H9 (cell line): ENCODE results near the gene SFXN5. TPM values are rescaled to one million over a fixed set of nuclear protein-coding genes. Genes with fewer than 3 reads are reported as not detected.

ENCODE experiments used
- DNase-seq: peaks from one replicate; pipeline ENCODE4 v3.0.0-alpha.2; 2017
- H2AFZ ChIP-seq: one replicate; pipeline ENCODE4 v1.6.1; 2013; ENCODE audit warnings: mild to moderate bottlenecking, low read length, control low read depth, moderate library complexity
- H2AK5ac ChIP-seq: 2 replicates; pipeline ENCODE4 v1.6.1; 2013; ENCODE audit warnings: low read length, control low read depth, mixed read lengths; ENCODE audit not compliant: insufficient read length
- H2BK120ac ChIP-seq: one replicate; pipeline ENCODE4 v1.6.1; 2013; ENCODE audit warnings: low read depth, mild to moderate bottlenecking, low read length, control low read depth, inconsistent platforms; ENCODE audit not compliant: poor library complexity, severe bottlenecking
- H2BK12ac ChIP-seq: 2 replicates; pipeline ENCODE4 v1.6.1; 2013; ENCODE audit warnings: low read length, control low read depth, mixed read lengths, low read depth; ENCODE audit not compliant: insufficient read length
- H2BK15ac ChIP-seq: 2 replicates; pipeline ENCODE4 v1.6.1; 2013; ENCODE audit warnings: low read depth, low read length, control low read depth
- H2BK20ac ChIP-seq: one replicate; pipeline ENCODE4 v1.6.1; 2013; ENCODE audit warnings: low read depth, mild to moderate bottlenecking, low read length, control low read depth, inconsistent platforms; ENCODE audit not compliant: poor library complexity, severe bottlenecking
- H2BK5ac ChIP-seq: 2 replicates; pipeline ENCODE4 v1.6.1; 2013; ENCODE audit warnings: low read length, control low read depth, mixed read lengths; ENCODE audit not compliant: insufficient read length
- H3K14ac ChIP-seq: 2 replicates; pipeline ENCODE4 v1.6.1; 2013; ENCODE audit warnings: low read length, control low read depth; ENCODE audit not compliant: insufficient read depth
- H3K18ac ChIP-seq: 2 replicates; pipeline ENCODE4 v1.6.1; 2013; ENCODE audit warnings: low read depth, mild to moderate bottlenecking, mixed read lengths, low read length, control low read depth; ENCODE audit not compliant: insufficient read length
- H3K23ac ChIP-seq: 2 replicates; pipeline ENCODE4 v1.6.1; 2013; ENCODE audit warnings: low read length, control low read depth, mixed read lengths, low read depth; ENCODE audit not compliant: insufficient read length
- H3K23me2 ChIP-seq: 2 replicates; pipeline ENCODE4 v1.6.1; 2013; ENCODE audit warnings: low read depth, mild to moderate bottlenecking, mixed read lengths, low read length, control low read depth; ENCODE audit not compliant: insufficient read length, poor library complexity, severe bottlenecking
- H3K27ac ChIP-seq: 2 replicates; pipeline ENCODE4 v1.5.1; 2013; ENCODE audit warnings: low read length, control low read depth, mixed read lengths, low read depth; ENCODE audit not compliant: insufficient read length
- H3K27me3 ChIP-seq: 2 replicates; pipeline ENCODE4 v1.6.1; 2013; ENCODE audit warnings: low read length, control low read depth, inconsistent platforms; ENCODE audit not compliant: insufficient read depth
- H3K4ac ChIP-seq: 2 replicates; pipeline ENCODE4 v1.6.1; 2013; ENCODE audit warnings: low read depth, mild to moderate bottlenecking, control low read depth, inconsistent platforms, low read length, moderate library complexity
- H3K4me1 ChIP-seq: 2 replicates; pipeline ENCODE4 v1.6.1; 2013; ENCODE audit warnings: low read length, control low read depth, inconsistent platforms; ENCODE audit not compliant: insufficient read depth
- H3K4me2 ChIP-seq: 2 replicates; pipeline ENCODE4 v1.6.1; 2013; ENCODE audit warnings: low read length, control low read depth, mixed read lengths; ENCODE audit not compliant: insufficient read length, insufficient read depth
- H3K56ac ChIP-seq: 2 replicates; pipeline ENCODE4 v1.6.1; 2013; ENCODE audit warnings: low read depth, mild to moderate bottlenecking, mixed read lengths, low read length, control low read depth; ENCODE audit not compliant: insufficient read length
- H3K79me1 ChIP-seq: 2 replicates; pipeline ENCODE4 v1.6.1; 2013; ENCODE audit warnings: low read depth, mild to moderate bottlenecking, moderate library complexity, low read length, control low read depth, inconsistent platforms; ENCODE audit not compliant: insufficient read depth, poor library complexity, severe bottlenecking
- H3K79me2 ChIP-seq: 2 replicates; pipeline ENCODE4 v1.6.1; 2013; ENCODE audit warnings: low read length, control low read depth, inconsistent platforms; ENCODE audit not compliant: insufficient read depth
- H3K9ac ChIP-seq: 2 replicates; pipeline ENCODE4 v1.6.1; 2013; ENCODE audit warnings: low read length, control low read depth, mixed read lengths; ENCODE audit not compliant: insufficient read length; ENCODE audit errors: extremely low read depth
- H3K9me3 ChIP-seq: one replicate; pipeline ENCODE4 v1.6.1; 2013; ENCODE audit warnings: low read depth, low read length, inconsistent platforms; ENCODE audit not compliant: control insufficient read depth
- H3T11ph ChIP-seq: one replicate; pipeline ENCODE4 v1.6.1; 2013; ENCODE audit warnings: mild to moderate bottlenecking, low read length, control low read depth, inconsistent platforms
- H4K20me1 ChIP-seq: one replicate; pipeline ENCODE4 v1.6.1; 2013; ENCODE audit not compliant: control insufficient read depth, insufficient read length, insufficient read depth
- H4K5ac ChIP-seq: 2 replicates; pipeline ENCODE4 v1.6.1; 2013; ENCODE audit warnings: low read depth, mild to moderate bottlenecking, mixed read lengths, low read length, control low read depth; ENCODE audit not compliant: insufficient read length
- H4K8ac ChIP-seq: replicated peaks from 2 replicates; pipeline ENCODE4 v1.6.1; 2013; ENCODE audit warnings: low read length, control low read depth, mixed read lengths, low read depth; ENCODE audit not compliant: insufficient read length
- H4K91ac ChIP-seq: 2 replicates; pipeline ENCODE4 v1.6.1; 2013; ENCODE audit warnings: low read depth, mild to moderate bottlenecking, moderate library complexity, mixed read lengths, low read length, control low read depth; ENCODE audit not compliant: insufficient read length
- H3K27ac Mint-ChIP-seq, 3 experiments: 2 replicates in 2 of 3; 3 replicates in 1 of 3; pipeline ENCODE4 v1.8.0; 2020 to 2021; ENCODE audit warnings: mixed read lengths in 3 of 3, mild to moderate bottlenecking in 1 of 3, moderate library complexity in 1 of 3
- H3K27me3 Mint-ChIP-seq: 2 replicates; pipeline ENCODE4 v1.8.0; 2021; ENCODE audit warnings: low read depth, mild to moderate bottlenecking, moderate library complexity, mixed read lengths
- H3K36me3 Mint-ChIP-seq, 3 experiments: 2 replicates in 2 of 3; 3 replicates in 1 of 3; pipeline ENCODE4 v1.8.0; 2020 to 2021; ENCODE audit warnings: low read depth in 3 of 3, mixed read lengths in 3 of 3; ENCODE audit not compliant: insufficient read depth in 1 of 3
- H3K4me1 Mint-ChIP-seq, 2 experiments: 2 replicates each; pipeline ENCODE4 v1.8.0; 2020; ENCODE audit warnings: mixed read lengths in 2 of 2
- H3K4me3 Mint-ChIP-seq, 2 experiments: 2 replicates in 1 of 2; 3 replicates in 1 of 2; pipeline ENCODE4 v1.8.0; 2020 to 2021; ENCODE audit warnings: mild to moderate bottlenecking in 2 of 2, mixed read lengths in 2 of 2, moderate library complexity in 1 of 2
- H3K9me3 Mint-ChIP-seq, 2 experiments: 2 replicates in 1 of 2; 3 replicates in 1 of 2; pipeline ENCODE4 v1.8.0; 2020; ENCODE audit warnings: mild to moderate bottlenecking in 2 of 2, mixed read lengths in 2 of 2, moderate library complexity in 1 of 2
- WGBS: extraction: QIAGEN DNeasy Blood & Tissue Kit; methylation state at CpG from one replicate; pipeline ENCODE4 v1.1.7; 2013; ENCODE audit warnings: missing lambda C conversion rate, low lambda C conversion rate, mixed read lengths; ENCODE audit not compliant: insufficient read length; ENCODE audit errors: extremely low coverage; 5-methylcytosine and 5-hydroxymethylcytosine counted together
- total RNA-seq: library from RNA; stranded (reverse); gene quantifications from 2 replicates; pipeline ENCODE4 v1.2.1, GENCODE V29; 2021
- TF ChIP-seq, protein P1 (sequence below): fragments of 200-600 bp; sonication (generic); conservative IDR thresholded peaks from 3 replicates; pipeline ENCODE4 v1.8.0; 2021; ENCODE audit warnings: antibody characterized with exemption, mild to moderate bottlenecking

Gene SFXN5
- total RNA-seq, 1 experiment from 2014 or later: 30.9 TPM

DNA sequence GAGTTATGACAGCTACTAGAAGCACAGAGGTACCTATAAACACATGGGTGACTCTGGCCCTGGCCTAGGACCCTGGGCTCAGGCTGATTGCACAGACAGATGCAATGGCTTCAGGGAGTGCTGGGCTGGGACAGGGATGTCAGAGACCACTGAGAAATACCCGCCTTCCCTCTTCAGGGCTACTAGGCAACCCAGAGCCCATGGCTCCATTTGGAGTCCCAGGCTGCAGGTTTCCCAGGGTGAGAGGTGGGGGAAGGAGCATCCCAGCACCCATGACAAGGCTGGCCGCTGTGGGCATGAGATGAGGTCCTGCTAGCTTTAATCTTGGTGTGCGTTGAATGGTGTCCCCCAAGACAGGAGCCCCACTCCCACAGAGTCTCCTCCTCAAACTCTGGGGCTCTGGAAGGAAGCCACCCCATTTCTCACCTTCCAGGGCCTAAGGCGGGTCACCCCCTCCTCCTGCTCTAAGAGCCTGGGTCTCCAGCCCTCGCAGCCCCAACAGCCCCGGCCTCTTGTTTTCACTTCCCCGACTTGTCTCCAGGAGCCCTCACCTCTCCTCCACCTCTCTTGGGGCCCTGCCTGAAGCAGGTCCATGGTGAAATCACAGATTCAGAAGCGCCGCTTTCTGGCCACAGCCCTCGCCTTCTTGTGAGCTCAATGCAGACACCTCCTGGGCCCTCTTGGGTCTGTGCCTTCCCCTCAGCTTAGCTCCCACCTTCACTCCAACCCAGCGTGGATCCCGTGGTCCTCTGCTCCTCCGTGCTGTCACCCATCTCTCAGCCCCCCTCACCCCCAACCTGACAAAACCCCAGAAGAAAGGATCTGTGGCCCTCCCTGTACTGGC is 112.7 kb downstream of the SFXN5 start:
- H2BK5ac ChIP-seq: no peak overlapping the region
- no CpG with 5 or more reads among the region's 13 CpGs for WGBS
- peaks cover 9 to 17% (median 16%) of the 10 kb centered on the region in 3 experiments; a peak in 5 of 7 replicates for H3K36me3 Mint-ChIP-seq
- no peak overlapping the region for H2BK20ac ChIP-seq
- peaks cover 9% of the 10 kb centered on the region; the same call in 1 of the 2 replicates for H3K4me1 ChIP-seq
- H3K4me1 Mint-ChIP-seq: peaks cover 37 to 40% of the 10 kb centered on the region in 2 experiments
- no peak overlapping the region for H3K56ac ChIP-seq
- H3K18ac ChIP-seq: no peak overlapping the region
- no peak overlapping the region for H2BK12ac ChIP-seq
- no peaks in the 10 kb centered on the region for H3K23me2 ChIP-seq
- no peak overlapping the region for H3K4ac ChIP-seq
- H3K23ac ChIP-seq: no peak overlapping the region
- H2BK15ac ChIP-seq: no peak overlapping the region
- H2BK120ac ChIP-seq: no peak overlapping the region
- no peak overlapping the region for H4K8ac ChIP-seq
- H3K79me2 ChIP-seq: no peaks in the 10 kb centered on the region
- peaks cover 5% of the 10 kb centered on the region for H3K27me3 Mint-ChIP-seq
- no peak overlapping the region for H3K4me3 Mint-ChIP-seq
- no peak overlapping the region for H3K27ac ChIP-seq
- H4K5ac ChIP-seq: no peak overlapping the region
- DNase-seq: no peak
- H4K20me1 ChIP-seq: no peaks in the 10 kb centered on the region
- H3K9ac ChIP-seq: no peak overlapping the region
- no peak overlapping the region for H2AK5ac ChIP-seq
- H3K27ac Mint-ChIP-seq: no peak overlapping the region
- no peaks in the 10 kb centered on the region for H3K79me1 ChIP-seq
- no peak overlapping the region for H4K91ac ChIP-seq
- H3T11ph ChIP-seq: no peak overlapping the region
- H3K27me3 ChIP-seq: no peaks in the 10 kb centered on the region
- TF ChIP-seq, protein P1, sequence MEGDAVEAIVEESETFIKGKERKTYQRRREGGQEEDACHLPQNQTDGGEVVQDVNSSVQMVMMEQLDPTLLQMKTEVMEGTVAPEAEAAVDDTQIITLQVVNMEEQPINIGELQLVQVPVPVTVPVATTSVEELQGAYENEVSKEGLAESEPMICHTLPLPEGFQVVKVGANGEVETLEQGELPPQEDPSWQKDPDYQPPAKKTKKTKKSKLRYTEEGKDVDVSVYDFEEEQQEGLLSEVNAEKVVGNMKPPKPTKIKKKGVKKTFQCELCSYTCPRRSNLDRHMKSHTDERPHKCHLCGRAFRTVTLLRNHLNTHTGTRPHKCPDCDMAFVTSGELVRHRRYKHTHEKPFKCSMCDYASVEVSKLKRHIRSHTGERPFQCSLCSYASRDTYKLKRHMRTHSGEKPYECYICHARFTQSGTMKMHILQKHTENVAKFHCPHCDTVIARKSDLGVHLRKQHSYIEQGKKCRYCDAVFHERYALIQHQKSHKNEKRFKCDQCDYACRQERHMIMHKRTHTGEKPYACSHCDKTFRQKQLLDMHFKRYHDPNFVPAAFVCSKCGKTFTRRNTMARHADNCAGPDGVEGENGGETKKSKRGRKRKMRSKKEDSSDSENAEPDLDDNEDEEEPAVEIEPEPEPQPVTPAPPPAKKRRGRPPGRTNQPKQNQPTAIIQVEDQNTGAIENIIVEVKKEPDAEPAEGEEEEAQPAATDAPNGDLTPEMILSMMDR: no peak
- H3K9me3 Mint-ChIP-seq: no peaks in the 10 kb centered on the region
- H3K14ac ChIP-seq: no peak overlapping the region; the same call in 1 of the 2 replicates
- H3K9me3 ChIP-seq: no peaks in the 10 kb centered on the region
- no peak overlapping the region for H2AFZ ChIP-seq
- H3K4me2 ChIP-seq: no peak overlapping the region
